GM12878 (cell line): Measurements from ENCODE around the gene ADAMTS3. TPM values are rescaled to one million over a fixed set of nuclear protein-coding genes. Genes with fewer than 3 reads are reported as not detected.

Experiments
- ATAC-seq: fragments of 200-7000 bp; cut with Tn5 transposase; 3 replicates; pipeline ENCODE4 v1.9.1; 2020; ENCODE audit warnings: mild to moderate bottlenecking, moderate library complexity
- BruUV-seq: library from RNA; stranded (reverse); fragments of 400-500 nt; replicated peaks from 2 replicates; lab custom pipeline; 2021; lab: Mats Ljungman, UMichigan
- CTCF ChIA-PET: fragments of 300-600 bp; sonication (Branson Sonifier 250); formaldehyde crosslinking; extraction: SDS; loops from one replicate; lab custom pipeline; 2021; ENCODE audit warnings: inconsistent platforms; lab: Yijun Ruan, JAX
- POLR2A ChIA-PET: fragments of 350-600 bp; formaldehyde crosslinking; extraction: SDS; loops from one replicate; lab custom pipeline; 2021; ENCODE audit warnings: inconsistent platforms; lab: Charles Lee
- RAD21 ChIA-PET: fragments of 300-600 bp; sonication (Branson Sonifier 250); formaldehyde crosslinking; loops from one replicate; lab custom pipeline; 2023; ENCODE audit warnings: antibody characterized with exemption; ENCODE audit not compliant: unreplicated experiment; lab: Charles Lee
- SMC1A ChIA-PET: fragments of 300-600 bp; sonication (Branson Sonifier 250); formaldehyde crosslinking; loops from one replicate; lab custom pipeline; 2023; ENCODE audit not compliant: unreplicated experiment, uncharacterized antibody; lab: Charles Lee
- DNase-seq: peaks from one replicate; pipeline ENCODE4 v3.0.0-alpha.2; 2011; ENCODE audit warnings: low read depth, low spot score
- FAIRE-seq: peaks from 3 replicates; lab custom pipeline; 2011; peaks lifted over from hg19 to GRCh38; lab: Jason Lieb, UNC
- H2AFZ ChIP-seq: 2 replicates; pipeline ENCODE4 v1.6.0; 2011; ENCODE audit warnings: low read depth, low read length, control low read depth; ENCODE audit not compliant: control insufficient read depth
- H3K27ac ChIP-seq: 2 replicates; pipeline ENCODE4 v1.5.1; 2011; ENCODE audit warnings: control low read depth; ENCODE audit not compliant: control insufficient read depth, insufficient read depth
- H3K27me3 ChIP-seq, 2 experiments: replicated peaks in 1 of 2; 2 replicates each; pipeline versions ENCODE4 v1.6.0 to v1.6.1; 2011; ENCODE audit warnings: low read length in 1 of 2; ENCODE audit not compliant: control insufficient read depth in 2 of 2, insufficient read depth in 2 of 2
- H3K36me3 ChIP-seq, 2 experiments: 2 replicates each; pipeline ENCODE4 v1.5.1; 2011; ENCODE audit warnings: low read length in 1 of 2; ENCODE audit not compliant: control insufficient read depth in 2 of 2, insufficient read depth in 2 of 2
- H3K4me1 ChIP-seq: 2 replicates; pipeline ENCODE4 v1.6.1; 2011; ENCODE audit warnings: mild to moderate bottlenecking, low read length, moderate library complexity, mixed read lengths; ENCODE audit not compliant: control insufficient read depth, insufficient read depth
- H3K4me2 ChIP-seq: 2 replicates; pipeline ENCODE4 v1.6.0; 2011; ENCODE audit warnings: control low read depth; ENCODE audit not compliant: control insufficient read depth, insufficient read depth
- H3K4me3 ChIP-seq: fragments of 200-600 bp; sonication (generic); 2 replicates; pipeline ENCODE4 v1.5.1; 2016
- H3K79me2 ChIP-seq: 2 replicates; pipeline ENCODE4 v1.6.0; 2011; ENCODE audit warnings: low read length; ENCODE audit not compliant: control insufficient read depth, insufficient read depth
- H3K9ac ChIP-seq: 2 replicates; pipeline ENCODE4 v1.8.0; 2011; ENCODE audit warnings: low read length, control low read depth, mixed read lengths; ENCODE audit not compliant: control insufficient read depth, insufficient read depth
- H3K9me3 ChIP-seq: replicated peaks from 3 replicates; pipeline ENCODE4 v1.5.1; 2011; ENCODE audit warnings: mild to moderate bottlenecking, low read length; ENCODE audit not compliant: control insufficient read depth, insufficient read depth
- H4K20me1 ChIP-seq: 2 replicates; pipeline ENCODE4 v1.6.0; 2011; ENCODE audit not compliant: control insufficient read depth, insufficient read depth
- GATAD2B ChIP-seq: fragments of 450-650 bp; conservative IDR thresholded peaks from 2 replicates; pipeline ENCODE4 v1.6.1; 2017; ENCODE audit warnings: low read depth, mild to moderate bottlenecking, moderate library complexity
- YY1 ChIP-seq: IDR thresholded peaks from 2 replicates; pipeline ENCODE4 v1.6.1; 2011; ENCODE audit warnings: low read depth, mild to moderate bottlenecking, low read length
- WGBS: methylation state at CpG from one replicate; pipeline ENCODE4 v1.1.6; 2016; ENCODE audit warnings: low lambda C conversion rate; ENCODE audit not compliant: insufficient replicate concordance, insufficient coverage; ENCODE audit errors: missing lambda C conversion rate; 5-methylcytosine and 5-hydroxymethylcytosine counted together
- in situ Hi-C: fragments of 300-500 bp; cut with MboI; formaldehyde crosslinking; loops from 9 replicates; pipeline ENCODE4 v1.14.3; 2018; ENCODE audit warnings: mixed read lengths
- intact Hi-C: fragments of 100-400 bp; cut with micrococcal nuclease; formaldehyde crosslinking; loops from one replicate; pipeline ENCODE4 v1.14.2; 2022; ENCODE audit not compliant: unreplicated experiment
- polyA plus RNA-seq, 11 experiments: library from polyadenylated mRNA; depleted of rRNA in 4 of 11; unstranded in 6 of 11; stranded (reverse) in 5 of 11; fragments of >200 nt; fragmentation: Nextera tagmentation in 4 of 11; fragmentation: Illumina TruSeq in 1 of 11; extraction: Ambion mirVana in 4 of 11; extraction: Trizol in 1 of 11; gene quantifications; 1 replicate in 1 of 11; 2 replicates in 10 of 11; pipeline versions ENCODE4 v1.2.1 to v1.2.3, GENCODE V29; 2011 to 2016; ENCODE audit warnings: inconsistent platforms in 2 of 11, missing spikeins in 2 of 11, low read depth in 1 of 11
- total RNA-seq, 4 experiments: library from RNA; depleted of rRNA in 3 of 4; stranded (reverse); fragments of >200 nt in 3 of 4; fragmentation: Illumina TruSeq in 1 of 4; extraction: Trizol in 1 of 4; gene quantifications; 2 replicates each; pipeline versions ENCODE4 v1.2.1 to v1.2.3, GENCODE V29; 2013 to 2021
- TF ChIP-seq, protein P1 (sequence below): IDR thresholded peaks from 2 replicates; pipeline ENCODE4 v1.6.1; 2012; ENCODE audit warnings: improper control_type of control experiment, low read depth, low read length; ENCODE audit not compliant: insufficient replicate concordance

Gene ADAMTS3
- total and polyA plus RNA-seq, 10 of the 15 experiments (the other 5 are each of a cell fraction or from before 2014, with no cell fraction given): under 0.01 to 0.07 (median 0.02) TPM; not detected in 6

DNA sequence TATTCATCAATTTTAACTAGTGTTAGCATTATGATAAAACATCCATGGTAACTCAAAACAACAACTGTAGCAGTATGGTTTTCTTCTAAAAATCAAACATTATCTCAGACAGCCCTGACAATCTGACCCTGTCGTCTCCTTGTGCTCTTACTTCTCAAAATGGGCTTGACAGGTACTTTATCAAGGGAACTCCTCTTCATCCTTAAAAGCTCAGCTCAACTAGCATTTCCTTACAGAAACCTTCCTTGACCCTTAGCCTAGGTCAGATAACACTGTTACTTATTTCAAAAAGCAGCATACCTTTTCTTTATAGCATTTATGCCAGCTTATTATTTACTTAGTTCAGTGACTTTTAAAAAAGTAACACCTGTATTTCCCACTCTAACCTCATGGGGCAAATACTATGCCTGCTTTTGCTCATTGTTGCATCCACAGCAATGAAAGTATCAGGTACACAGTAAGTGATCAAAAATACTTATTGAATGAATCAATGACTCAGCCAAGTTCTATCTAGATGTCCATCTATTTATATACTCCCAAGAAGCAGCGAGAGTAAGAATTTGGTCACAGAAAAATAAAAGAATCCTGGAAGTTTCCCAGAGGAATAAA, 41.9 kb downstream of the ADAMTS3 start:
- TF ChIP-seq YY1 (no peak), GATAD2B (no peak)
- TF ChIP-seq, protein P1, sequence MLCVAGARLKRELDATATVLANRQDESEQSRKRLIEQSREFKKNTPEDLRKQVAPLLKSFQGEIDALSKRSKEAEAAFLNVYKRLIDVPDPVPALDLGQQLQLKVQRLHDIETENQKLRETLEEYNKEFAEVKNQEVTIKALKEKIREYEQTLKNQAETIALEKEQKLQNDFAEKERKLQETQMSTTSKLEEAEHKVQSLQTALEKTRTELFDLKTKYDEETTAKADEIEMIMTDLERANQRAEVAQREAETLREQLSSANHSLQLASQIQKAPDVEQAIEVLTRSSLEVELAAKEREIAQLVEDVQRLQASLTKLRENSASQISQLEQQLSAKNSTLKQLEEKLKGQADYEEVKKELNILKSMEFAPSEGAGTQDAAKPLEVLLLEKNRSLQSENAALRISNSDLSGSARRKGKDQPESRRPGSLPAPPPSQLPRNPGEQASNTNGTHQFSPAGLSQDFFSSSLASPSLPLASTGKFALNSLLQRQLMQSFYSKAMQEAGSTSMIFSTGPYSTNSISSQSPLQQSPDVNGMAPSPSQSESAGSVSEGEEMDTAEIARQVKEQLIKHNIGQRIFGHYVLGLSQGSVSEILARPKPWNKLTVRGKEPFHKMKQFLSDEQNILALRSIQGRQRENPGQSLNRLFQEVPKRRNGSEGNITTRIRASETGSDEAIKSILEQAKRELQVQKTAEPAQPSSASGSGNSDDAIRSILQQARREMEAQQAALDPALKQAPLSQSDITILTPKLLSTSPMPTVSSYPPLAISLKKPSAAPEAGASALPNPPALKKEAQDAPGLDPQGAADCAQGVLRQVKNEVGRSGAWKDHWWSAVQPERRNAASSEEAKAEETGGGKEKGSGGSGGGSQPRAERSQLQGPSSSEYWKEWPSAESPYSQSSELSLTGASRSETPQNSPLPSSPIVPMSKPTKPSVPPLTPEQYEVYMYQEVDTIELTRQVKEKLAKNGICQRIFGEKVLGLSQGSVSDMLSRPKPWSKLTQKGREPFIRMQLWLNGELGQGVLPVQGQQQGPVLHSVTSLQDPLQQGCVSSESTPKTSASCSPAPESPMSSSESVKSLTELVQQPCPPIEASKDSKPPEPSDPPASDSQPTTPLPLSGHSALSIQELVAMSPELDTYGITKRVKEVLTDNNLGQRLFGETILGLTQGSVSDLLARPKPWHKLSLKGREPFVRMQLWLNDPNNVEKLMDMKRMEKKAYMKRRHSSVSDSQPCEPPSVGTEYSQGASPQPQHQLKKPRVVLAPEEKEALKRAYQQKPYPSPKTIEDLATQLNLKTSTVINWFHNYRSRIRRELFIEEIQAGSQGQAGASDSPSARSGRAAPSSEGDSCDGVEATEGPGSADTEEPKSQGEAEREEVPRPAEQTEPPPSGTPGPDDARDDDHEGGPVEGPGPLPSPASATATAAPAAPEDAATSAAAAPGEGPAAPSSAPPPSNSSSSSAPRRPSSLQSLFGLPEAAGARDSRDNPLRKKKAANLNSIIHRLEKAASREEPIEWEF: no peak
- H3K4me3 ChIP-seq: no peak overlapping the region
- ChIA-PET RAD21 (no interaction called here), SMC1A (no interaction called here), CTCF (no interaction called here), POLR2A (no interaction called here)
- H3K79me2 ChIP-seq: no peaks in the 10 kb centered on the region
- WGBS: 9% methylated on average over 2 of the region's 2 CpGs
- H3K9ac ChIP-seq: no peak overlapping the region
- H3K27me3 ChIP-seq: no peaks in the 10 kb centered on the region
- BruUV-seq: no TSS peak
- no peak overlapping the region for H2AFZ ChIP-seq
- no peaks in the 10 kb centered on the region for H3K9me3 ChIP-seq
- no peaks in the 10 kb centered on the region for H3K4me1 ChIP-seq
- in situ Hi-C loops (no loop called here), intact Hi-C loops (no loop called here)
- H3K4me2 ChIP-seq: no peak overlapping the region
- no peaks in the 10 kb centered on the region for H4K20me1 ChIP-seq
- no peaks in the 10 kb centered on the region for H3K36me3 ChIP-seq
- DNase-seq (no peak), ATAC-seq (no peak), FAIRE-seq (no peak)
- H3K27ac ChIP-seq: no peak overlapping the region
